8988T (cell line): ENCODE measurements around the gene ZNF236.
"Not testable (repeated sequence)": the region's sequence is repeated elsewhere in the genome, so short reads cannot be mapped to it uniquely, and the experiment has no call there.

Experiments used
- DNase-seq: peaks from one replicate; pipeline ENCODE4 v3.0.0; 2011

The ZNF236 gene

GRCh38 chr18:76822506-76823160 is at the start of gene ZNF236:
ZNF236 (plus strand) TSS chr18:76822557; CDS start chr18:76822608, 51 bp downstream.
- DNase-seq: no peak

- no peak for DNase-seq
Measured at GRCh38 chr18:76772665-76773064, 49.7 kb upstream of the ZNF236 start.

- not testable (repeated sequence) for DNase-seq
Measured at GRCh38 chr18:76777036-76777435, 45.3 kb upstream of the ZNF236 start.

GRCh38 chr18:76783786-76784484 is 38.4 kb upstream of the ZNF236 start:
- DNase-seq: no peak

GRCh38 chr18:76785872-76786271 is 36.5 kb upstream of the ZNF236 start:
- DNase-seq: no peak

GRCh38 chr18:76788571-76789317 is 33.6 kb upstream of the ZNF236 start:
- DNase-seq: no peak

GRCh38 chr18:76791106-76791505 is 31.3 kb upstream of the ZNF236 start:
- DNase-seq: no peak

GRCh38 chr18:76791642-76792041 is 30.7 kb upstream of the ZNF236 start:
- DNase-seq: no peak

- no peak for DNase-seq
Measured at GRCh38 chr18:76794326-76794725, 28.0 kb upstream of the ZNF236 start.

- peak; percentile 39 for DNase-seq
Measured at GRCh38 chr18:76801567-76802505, 20.5 kb upstream of the ZNF236 start.

GRCh38 chr18:76803413-76803812 is 18.9 kb upstream of the ZNF236 start:
- DNase-seq: no peak

- no peak for DNase-seq
Measured at GRCh38 chr18:76803814-76804213, 18.5 kb upstream of the ZNF236 start.

- no peak for DNase-seq
Measured at GRCh38 chr18:76805221-76805620, 17.1 kb upstream of the ZNF236 start.

- no peak for DNase-seq
Measured at GRCh38 chr18:76806301-76806700, 16.1 kb upstream of the ZNF236 start.

GRCh38 chr18:76808561-76808960 is 13.8 kb upstream of the ZNF236 start:
- DNase-seq: no peak

GRCh38 chr18:76811530-76811929 is 10.8 kb upstream of the ZNF236 start:
- not testable (repeated sequence) for DNase-seq

GRCh38 chr18:76814256-76814655 is 8.1 kb upstream of the ZNF236 start:
- no peak for DNase-seq

GRCh38 chr18:76816127-76816526 is 6.2 kb upstream of the ZNF236 start:
- DNase-seq: no peak

- no peak for DNase-seq
Measured at GRCh38 chr18:76817888-76818611, 4.3 kb upstream of the ZNF236 start.

GRCh38 chr18:76819411-76820136 is 2.8 kb upstream of the ZNF236 start:
- no peak for DNase-seq

- DNase-seq: no peak
Measured at GRCh38 chr18:76821356-76821874, 942 bp upstream of the ZNF236 start.
